GM21529 (cell line): Measurements from ENCODE around the gene MATN1.

ENCODE experiments used
- ATAC-seq: cut with Tn5 transposase; IDR thresholded peaks from one replicate; pipeline ENCODE4 v1.9.1; 2021; ENCODE audit not compliant: unreplicated experiment

The MATN1 gene

GRCh38 chr1:30665216-30666010 is 58.0 kb downstream of the MATN1 start:
- no peak for ATAC-seq

GRCh38 chr1:30664103-30664755 is 59.2 kb downstream of the MATN1 start:
- no peak for ATAC-seq

DNA sequence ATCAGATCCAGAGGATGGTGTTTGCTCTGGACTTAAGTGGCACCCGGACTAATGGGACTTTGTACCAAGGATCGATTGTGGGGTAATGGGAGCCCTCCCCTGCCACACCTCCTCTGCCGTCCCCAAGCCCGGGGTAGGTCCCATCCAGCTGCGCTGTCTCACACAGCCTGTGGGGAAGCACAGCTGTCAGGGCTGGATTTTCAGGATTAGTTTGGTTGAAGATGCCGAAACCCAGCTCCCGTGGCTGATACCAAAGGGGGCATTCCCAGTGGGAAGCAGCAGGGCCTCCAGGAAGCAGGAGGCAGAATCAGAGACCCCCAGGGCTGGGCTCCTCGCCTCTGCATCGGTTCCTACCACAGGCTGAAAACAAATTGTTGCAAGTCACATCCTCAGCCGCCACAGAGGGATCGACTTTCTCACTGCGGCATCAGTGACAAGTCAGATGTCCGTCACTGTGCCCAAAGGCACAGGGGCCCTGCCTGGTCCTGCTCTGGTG is 59.7 kb downstream of the MATN1 start:
- no peak for ATAC-seq

DNA sequence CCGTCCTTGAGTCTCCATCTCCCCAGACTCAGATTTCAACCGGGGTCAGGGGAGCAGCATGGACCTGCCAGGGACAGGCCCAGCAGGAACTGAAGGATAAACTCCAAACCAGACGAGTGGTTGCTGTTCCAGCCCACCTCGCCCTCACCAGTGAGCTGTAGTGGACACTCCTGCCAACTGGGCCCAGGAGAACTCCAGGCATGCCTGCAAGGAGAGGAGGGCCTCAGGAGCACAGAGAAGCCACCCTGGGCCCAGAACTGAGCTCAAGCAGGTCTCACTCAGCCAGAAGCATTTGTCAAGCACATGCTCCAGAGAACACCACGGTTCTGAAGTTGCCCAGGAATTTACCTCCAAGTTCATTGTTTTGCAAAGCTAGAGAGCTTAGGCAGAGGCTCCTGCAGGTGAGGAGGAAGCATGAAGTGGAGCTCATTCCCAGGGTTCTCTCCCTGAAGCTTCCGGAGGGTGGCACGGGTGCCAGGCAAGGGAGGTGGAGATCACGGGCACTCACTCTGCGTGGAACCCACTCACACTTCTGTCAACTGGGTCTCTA is 61.0 kb downstream of the MATN1 start:
- no peak for ATAC-seq

GRCh38 chr1:30661311-30661710 is 62.1 kb downstream of the MATN1 start:
- ATAC-seq: no peak
